ENCODE results near the gene CTNNBIP1.

- TF ChIP-seq CTCF (IDR thresholded peaks at IDR 0.05; ENCODE audit: borderline replicate concordance, extremely low read depth, low read length, poor library complexity, severe bottlenecking), result no peak
- no peak for TF ChIP-seq EZH2 (IDR thresholded peaks at IDR 0.05; ENCODE audit: borderline replicate concordance, low read depth, low read length, severe bottlenecking)
Observed at GRCh38 chr1:9877962-9878361, 32.1 kb downstream of the CTNNBIP1 start.
